Activated T-cell treated with anti-CD3 and anti-CD28 coated beads, Interleukin-2, amount 50 U/mL, for 1 hour (primary cell): Measurements from ENCODE around the gene RPP30.
A peak's percentile ranks its signal among the peaks of the same experiment; 100 is the strongest.

Experiments
- DNase-seq: peaks from one replicate; pipeline ENCODE4 v3.0.0-alpha.2; 2020

RPP30 gene

DNA sequence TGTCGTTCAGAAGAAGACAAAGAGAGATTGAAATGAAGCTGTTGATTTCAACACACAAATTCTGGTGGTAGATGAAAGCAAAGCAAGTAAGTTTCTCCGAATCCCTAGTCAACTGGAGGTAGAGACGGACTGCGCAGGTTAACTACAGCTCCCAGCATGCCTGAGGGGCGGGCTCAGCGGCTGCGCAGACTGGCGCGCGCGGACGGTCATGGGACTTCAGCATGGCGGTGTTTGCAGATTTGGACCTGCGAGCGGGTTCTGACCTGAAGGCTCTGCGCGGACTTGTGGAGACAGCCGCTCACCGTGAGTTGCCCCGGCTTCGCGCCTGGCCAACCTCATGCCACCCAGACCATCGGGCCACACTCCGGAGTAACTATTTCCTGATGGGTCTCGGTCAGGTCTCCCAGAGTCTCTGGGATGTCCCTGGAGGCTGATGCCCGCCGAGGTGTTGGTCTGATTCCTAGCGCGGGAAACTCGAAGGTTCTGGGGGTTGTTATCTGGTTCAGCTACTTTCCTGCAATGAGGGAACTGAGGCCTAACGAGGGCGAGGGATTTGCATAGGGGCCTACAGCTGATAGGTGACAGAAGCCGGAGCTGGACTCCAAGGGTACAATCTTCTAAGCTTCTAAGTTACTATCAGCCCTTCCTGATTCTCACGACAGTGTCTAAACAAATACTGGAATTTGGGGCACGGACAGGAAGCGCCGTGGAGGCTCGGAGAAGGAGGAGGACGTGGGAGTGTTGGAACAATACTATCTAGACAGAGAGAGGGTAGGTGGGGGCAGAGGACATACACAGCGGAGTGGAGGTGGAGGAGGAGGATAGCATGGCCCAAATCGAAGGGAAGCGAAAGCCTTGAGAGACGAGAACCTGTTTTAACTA, at the start of gene RPP30:
Gene RPP30 (plus strand): TSS at position 209 of the 882 bp plus-strand sequence. CDS start 13 bp downstream, at position 222.
- DNase-seq: peak; percentile 79

DNA sequence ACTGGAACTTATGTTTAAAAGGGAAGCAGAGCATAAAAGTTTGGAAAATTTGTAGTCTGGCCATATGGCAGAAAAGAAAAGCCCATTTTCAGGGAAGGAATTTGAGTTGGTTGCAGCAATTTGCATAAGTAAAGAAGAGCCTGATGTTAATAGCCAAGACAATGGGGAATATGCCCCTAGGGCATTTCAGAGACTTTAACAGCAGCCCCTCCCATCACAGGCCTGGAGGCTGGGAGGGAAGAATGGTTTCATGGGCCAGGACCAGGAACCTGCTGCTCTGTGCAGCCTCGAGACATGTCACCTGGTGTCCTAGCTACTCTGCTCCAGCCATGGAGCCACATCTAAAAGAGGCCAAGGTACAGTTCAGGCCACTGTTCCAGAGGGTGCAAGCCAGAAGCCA, 49.3 kb upstream of the RPP30 start:
- DNase-seq: no peak

DNA sequence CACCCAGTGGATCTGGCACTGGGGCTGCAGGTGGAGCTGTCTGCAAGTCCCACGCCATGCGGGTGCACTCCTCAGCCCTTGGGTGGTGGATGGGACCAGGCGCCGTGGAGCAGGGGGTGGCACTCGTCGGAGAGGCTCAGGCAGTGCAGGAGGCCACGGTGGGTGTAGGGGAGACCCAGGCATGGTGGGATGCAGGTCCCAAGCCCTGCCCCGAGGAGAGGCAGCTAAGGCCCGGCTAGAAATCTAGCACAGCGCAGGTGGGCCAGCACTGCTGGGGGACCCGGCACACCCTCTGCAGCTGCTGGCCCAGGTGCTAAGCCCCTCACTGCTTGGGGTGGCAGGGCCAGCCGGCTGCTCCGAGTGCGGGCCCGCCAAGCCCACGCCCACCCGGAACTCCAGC, 39.7 kb upstream of the RPP30 start:
- no peak for DNase-seq

DNA sequence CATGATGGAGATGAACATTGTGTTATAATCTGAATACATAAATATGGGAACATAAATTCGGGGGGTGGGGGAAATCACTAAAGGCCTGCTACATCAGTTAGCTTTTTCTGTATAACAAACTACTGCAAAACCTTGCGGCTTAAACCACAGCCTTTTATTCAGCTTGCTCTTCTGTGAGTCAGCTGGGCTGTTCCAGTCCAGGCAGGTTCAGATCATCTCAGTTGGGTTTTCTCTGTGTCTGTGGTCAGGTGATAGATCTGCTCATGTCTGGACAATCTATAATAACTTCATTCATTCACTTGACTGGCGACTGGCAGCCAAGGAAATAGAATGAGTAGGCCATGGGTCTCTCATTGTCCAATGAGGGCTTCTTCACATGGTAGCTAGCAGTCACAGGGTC, 37.4 kb upstream of the RPP30 start:
- DNase-seq: no peak

DNA sequence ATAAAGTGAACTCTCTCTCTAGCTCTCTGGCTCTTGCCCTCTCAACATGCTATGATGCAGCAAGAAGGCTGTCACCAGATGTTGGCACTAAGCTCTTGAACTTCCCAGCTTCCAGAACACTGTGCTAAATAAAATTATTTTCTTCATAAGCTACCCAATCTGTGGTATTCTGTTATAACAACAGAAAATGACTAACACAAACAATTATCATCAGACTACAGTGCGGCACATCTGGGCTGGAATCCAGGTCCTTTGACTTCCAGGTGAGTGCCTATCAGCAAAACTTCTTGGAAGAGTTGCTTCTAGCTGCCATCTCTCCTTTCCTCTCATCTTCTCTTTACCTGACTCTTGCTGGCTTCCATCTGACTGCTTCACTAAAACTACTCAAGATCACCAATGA, 34.3 kb upstream of the RPP30 start:
- DNase-seq: no peak

DNA sequence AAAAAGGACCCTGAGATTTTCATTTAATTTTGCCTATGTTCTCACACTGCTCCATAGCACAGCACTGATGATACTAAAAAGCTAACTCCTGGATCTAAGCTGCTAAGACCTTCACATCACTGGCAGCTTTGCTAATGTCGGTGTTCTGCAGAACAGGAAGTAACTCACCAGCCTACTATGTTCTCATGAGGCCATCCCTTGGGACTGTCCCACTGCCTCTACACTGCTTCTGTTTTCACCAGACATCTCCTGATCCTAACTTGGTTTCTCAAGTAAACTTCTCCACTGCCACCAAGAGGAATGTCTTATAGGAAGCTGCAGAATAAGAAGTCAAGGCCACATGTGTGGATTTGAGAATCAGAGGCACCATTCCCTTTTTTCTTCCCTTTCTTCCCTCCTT, 29.0 kb upstream of the RPP30 start:
- no peak for DNase-seq

DNA sequence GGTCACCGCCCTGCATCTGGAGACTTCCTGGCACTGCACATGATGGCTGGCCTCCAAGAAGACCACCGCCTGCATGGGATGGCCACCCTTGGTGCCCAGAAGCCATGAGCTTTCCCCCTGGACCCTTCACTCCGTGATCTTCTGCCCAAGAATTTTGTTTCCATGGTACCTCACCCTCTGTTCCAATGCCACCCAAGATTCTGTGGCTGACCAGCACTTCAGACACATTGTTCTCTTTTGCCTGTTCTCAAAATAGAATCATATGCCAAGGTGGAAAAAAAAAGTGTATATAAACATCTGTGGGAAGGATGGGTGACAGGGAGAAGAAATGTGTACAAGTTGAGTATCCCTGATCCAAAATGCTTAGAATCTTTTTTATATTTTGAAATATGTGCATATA, 26.0 kb upstream of the RPP30 start:
- no peak for DNase-seq

DNA sequence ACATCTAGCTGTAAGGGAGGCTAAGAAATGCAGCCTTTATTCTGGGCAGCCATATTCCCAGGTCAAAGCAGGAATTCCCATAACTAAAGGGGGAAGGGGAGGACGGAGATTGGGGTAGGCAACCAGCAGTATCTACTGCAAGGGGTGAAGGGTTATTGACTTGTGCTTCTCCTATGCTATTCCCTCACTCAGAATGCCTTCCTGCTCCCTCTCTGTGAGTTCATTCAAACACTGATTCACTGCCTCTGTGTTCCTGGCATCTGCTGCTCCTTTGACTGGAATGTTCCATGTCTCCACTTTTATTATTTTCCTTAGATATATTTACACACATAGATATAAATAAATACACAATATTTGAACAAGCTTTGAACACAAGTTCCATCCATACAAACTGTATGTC, 25.0 kb upstream of the RPP30 start:
- DNase-seq: no peak

DNA sequence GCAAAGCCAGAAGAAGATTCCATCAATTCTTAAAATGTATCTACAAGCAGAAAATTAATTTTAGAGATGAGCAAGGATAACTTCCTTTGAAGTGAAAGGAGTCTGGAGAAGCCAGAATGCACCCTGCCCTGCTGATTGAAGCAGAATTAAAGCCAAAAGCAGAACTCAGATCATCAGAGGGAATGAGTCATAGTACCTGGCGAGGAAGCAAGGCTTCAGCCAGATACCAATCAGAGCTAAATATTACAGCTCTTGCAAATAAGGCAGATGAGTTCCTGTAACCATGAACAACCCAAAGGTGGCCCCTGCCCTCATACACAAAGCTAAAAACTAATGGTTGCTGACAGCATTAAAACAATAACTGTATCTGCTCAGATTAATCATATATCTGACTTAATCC, 24.3 kb upstream of the RPP30 start:
- no peak for DNase-seq

DNA sequence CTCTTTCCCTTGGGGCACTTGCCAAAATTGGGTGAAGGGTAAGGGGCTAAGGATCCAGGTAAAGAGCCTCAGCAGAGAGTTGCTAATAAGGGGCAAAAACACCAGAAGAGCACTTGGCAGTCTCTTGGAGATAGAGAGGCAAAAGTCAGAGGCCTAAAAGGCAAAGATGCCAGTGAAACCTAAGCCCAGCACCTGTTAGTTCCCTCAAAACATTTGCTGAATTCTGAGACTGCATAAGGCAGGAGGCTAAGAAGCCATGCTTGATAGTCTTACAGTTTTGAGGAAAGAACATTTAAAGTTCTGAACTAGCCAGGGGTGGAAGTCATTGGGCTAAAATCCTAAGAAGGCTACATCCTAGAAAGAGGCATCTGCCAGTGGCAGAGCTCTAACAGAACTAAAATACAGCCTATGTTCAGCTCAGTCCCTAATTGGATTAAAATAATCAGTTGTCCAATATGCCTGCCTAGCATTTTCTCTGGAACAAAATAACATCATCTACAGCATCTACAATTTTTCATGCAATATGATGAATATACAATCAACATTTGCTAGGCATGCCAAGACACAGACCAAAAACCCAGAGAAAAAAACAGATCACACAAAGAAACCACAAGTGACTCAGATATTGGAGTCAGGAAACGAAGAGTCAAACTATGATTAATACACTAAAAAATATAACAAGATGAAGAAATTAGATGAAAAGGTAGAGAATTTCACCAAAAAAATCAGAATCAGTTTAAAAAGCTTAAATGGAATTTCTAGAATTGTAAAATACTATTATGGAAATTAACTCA, 21.6 kb upstream of the RPP30 start:
- DNase-seq: no peak

DNA sequence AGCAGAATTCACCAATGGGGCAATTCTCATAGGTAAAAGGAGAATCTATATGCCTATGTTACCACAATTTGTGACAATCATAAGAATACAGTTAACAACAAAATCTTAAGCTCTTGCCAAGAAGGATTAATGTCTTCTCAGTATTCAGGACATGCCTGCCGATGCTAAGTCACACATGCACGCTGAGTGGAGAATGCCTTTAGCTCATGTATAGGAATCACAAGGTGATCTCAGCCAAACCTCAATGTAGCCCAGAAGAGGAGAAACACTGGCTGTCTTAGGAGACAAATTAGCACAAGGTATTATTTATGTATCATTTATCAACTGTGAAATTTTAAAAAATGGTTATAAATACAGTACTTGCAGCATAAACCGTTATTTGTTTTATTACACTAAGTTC, 16.6 kb upstream of the RPP30 start:
- DNase-seq: no peak

DNA sequence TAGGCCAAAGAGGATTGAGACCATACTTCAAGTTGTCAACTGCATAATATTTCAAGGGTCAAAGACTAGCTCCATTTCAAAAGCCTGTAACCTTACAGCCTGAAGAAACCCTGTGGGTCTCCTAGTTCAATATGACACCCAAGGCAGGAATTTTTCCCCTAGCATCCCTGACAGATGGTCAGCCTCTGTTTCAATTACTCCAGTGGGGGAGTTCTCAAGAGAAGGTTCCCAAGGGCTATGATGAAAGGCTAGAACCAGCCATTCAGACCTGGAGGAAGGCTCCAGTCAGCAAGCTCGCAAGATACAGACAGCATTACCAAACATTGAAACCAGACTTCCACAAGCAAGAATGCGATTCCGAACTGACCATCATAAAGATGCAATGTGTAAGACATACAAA, 15.5 kb upstream of the RPP30 start:
- DNase-seq: no peak

DNA sequence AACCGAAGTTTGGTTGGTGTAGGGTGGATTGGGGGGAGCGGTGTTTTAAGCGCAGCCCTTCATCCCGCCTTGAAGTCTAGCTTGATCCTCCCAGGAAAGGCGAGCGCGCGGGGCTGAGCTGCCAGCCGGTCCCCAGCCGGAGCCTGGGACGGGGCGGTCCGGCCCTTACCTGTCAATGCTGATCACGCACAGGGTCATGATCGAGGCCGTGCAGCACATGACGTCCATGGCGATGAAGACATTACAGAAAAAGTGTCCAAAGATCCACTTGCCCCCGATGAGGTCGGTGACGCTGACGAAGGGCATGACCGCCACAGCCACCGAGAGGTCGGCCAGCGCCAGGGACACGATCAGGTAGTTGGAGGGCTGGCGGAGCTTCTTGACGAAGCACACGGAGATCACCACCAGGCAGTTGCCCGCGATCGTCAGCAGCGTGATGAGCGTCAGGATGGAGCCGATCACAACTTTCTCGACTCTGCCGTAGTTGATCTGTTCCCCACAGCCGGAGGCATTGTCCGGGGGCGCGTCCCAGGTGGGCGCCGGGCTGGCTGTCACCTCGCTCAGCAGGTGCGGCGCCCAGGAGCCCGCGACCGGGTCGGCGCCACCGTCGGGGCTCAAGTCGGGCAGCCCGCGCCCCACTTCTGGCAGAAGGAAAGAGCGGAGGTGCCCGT, 14.7 kb upstream of the RPP30 start:
- DNase-seq: no peak

DNA sequence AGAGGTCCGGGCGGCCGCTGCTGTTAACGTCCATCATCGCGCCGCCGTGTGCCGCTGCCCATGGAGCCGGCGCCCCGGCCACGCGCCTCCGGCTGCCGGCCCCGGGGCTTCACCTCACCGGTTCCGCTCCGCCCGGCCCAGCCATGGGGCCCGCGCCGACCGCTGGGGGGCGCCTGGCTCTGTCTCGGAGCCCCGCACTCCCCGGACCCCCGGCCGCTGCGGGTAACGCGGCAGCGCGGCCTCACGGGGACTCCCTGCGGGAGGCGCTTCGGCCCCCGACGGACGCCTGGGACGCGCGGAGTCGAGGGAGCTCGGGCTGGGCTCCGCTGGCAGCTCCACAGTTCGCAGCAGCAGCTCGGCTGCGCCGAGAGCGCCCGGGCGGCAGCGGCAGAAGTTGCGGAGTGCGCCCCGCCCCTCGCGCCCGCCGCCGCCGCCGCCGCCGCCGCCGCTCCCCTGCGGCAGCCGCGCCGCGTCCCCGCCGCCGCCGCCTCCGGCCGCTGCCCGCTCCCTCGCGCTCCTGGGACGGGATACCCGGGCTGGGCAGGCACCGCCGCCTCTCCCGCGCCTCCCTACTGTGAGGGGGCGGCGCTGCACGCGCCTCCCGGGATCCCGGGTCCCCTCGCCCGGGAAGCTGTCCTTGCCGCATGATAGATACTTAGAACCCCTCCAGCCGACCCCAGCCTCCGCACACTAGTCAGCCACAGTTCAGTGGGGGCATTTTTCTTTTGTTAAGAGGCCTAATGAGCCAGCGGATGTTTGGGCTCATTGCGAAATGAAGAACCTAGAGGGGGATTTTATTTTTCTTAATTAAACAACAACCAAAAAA, 13.9 kb upstream of the RPP30 start, which contains the start of gene HTR7:
Gene HTR7 (minus strand): TSS at position 405 of the 826 bp plus-strand sequence. CDS start 368 bp downstream, at position 37.
- peak; percentile 82 for DNase-seq

DNA sequence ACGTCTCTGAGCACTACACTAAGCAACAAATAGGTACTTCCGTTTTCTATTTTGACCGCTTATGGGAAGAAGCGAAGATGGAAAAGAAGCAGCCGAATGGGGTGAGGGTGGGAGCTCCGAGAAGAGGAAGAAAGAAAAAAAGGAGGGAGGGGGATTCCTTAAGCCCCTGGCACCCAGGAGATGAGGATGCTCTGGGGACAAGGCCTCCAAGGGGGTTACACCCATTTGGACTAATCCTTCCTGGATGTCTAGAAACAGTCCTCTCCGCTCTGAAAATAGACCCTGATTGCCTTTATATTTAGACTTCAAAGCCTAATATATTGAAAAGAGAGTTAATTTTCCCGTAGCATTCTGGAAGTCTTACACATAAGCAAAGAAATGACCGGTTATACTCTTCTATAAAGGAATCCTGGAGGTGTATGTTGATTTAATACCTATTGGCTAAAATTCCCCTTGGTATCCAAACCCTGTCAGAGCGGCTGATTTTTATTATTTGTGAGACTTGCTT, 13.3 kb upstream of the RPP30 start:
- DNase-seq: no peak

DNA sequence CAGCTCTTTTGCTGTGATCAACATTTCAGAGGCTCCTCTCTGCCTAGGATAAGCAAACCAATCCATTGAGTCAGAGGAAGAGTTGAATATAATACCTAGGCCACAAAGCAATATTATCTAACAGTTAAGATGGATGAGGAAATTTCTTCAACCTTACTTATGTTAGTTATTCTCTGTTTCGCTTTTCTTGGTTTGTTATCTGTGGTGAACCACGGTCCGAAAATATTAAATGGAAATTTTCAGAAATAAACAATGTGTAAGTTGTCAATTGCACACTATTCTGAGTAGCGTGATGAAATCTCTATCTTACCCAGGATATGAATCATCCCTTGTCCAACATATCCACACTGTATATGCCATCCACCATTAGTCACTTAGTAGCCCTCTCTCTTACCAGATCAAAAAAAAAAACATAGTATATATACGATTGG, 12.4 kb upstream of the RPP30 start:
- no peak for DNase-seq

DNA sequence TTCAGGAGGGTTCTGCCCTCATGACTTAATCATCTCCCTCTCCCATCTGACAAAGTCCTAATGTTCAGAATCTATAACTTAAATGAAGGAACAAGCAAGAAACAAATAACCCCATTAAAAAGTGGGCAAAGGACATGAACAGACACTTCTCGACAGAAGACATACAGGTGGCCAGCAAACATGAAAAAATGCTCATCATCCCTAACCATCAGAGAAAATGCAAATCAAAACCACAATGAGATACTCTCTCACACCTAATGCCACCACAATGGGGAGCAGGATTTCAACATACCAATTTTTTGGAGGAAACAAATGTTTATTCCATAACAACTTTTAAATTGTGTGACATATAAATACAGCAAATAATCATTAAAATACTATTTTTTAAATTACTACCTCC, 11.0 kb upstream of the RPP30 start:
- no peak for DNase-seq

DNA sequence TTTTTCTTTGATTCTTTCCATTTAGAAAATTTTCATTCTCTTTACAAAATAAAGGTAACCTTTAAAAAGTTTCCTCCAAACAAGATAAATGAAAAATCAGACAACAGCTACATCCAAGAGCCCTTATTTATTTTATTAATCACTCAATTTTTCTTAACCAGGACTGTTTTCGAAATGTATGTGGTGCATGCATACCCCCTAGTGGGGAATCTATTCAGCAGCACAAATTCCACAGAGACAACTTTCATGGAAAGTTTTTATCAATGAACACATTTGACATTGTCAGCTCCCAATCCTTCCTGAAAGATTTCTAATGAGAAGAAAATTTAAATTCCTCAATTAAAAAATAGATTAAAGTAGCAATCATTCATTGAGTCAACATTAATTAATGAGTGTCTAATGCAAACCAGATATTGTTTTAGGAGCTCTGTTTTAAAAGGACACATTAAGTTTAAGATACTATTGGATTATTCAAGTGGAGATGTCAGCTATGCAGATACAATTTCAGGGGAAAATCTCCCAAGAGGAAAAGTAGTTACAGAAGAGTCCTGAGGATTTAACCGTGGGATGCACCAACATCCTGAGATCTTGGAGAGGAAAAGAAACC, 8.8 kb upstream of the RPP30 start:
- no peak for DNase-seq

DNA sequence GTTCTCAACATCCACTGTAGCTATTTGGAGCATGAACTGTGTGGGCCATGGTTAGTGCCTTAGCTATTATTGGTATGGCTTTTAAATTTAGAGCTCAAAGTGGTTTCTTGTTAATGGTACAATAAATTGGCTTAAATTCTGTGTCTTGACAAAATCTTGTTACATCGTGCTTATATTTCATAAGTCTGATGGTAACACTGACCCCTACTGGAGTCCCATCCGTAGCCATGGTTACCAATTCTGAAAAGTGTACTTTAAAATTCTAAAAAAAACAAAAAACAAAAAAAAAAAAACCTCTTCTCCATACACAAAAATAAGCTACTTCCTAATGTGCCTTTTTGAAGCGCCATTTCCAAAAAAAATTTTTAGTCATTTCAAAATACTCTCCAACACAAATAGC, 6.4 kb upstream of the RPP30 start:
- no peak for DNase-seq

DNA sequence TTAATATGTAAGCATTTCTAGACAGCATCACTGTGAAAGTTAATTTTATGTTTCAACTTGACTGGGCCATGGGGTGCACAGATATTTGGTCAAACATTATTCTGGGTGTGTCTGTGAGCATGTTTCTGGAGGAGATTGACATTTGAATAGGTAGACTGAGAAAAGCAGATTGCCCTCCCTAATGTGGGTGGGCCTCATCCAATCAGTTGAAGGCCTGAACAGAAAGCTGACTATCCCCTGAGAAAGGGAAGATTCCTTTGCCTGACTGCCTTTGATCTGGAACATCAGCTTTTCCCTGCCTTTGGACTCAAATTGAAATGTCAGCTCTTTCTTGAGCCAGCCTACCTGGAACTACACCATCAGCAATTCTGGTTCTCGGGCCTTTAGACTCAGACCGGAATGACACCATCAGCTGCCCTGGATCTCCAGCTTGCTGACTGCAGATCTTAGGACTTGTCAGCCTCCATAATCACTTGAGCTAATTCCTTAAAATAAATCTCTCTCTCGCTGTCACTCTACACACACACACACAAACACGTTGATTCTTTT, 5.7 kb upstream of the RPP30 start:
- DNase-seq: no peak

DNA sequence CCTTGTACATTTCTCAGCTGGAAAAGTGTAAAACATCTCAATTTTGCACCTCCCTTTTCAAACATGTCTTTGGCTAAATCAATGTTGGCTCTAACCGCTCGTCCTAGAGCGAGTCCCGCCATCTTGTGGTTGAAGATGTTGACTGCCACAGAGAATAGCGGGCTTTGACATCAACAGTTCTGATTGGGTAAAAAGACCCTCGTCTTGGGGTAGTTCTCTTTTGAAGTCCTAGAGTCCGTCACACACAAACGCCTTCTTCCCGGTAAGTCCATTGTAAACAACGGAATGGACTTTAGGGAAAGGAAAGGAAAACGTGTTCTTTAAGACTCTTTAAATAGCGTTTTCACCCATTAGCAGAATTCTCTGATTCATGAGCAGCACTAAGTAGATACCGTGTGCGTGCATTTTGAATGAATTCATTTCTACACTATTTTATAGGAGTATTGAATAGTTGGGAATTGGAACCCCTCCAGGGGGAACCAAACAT, 452 bp upstream of the RPP30 start:
- DNase-seq: peak; percentile 29
